Subcutaneous adipose tissue (tissue), 4 donors: ENCODE results near the gene INPP4B. TPM values are rescaled to one million over a fixed set of nuclear protein-coding genes. Genes with fewer than 3 reads are reported as not detected.

Source experiments
- total RNA-seq, 4 donors: library from RNA; depleted of rRNA; stranded (reverse); fragments of >200 nt; gene quantifications; one replicate each; pipeline ENCODE4 v1.1.0, GENCODE V29; 2016
- TF ChIP-seq, protein P1 (sequence below): fragments of 450-650 bp; IDR thresholded peaks from one replicate; pipeline ENCODE4 v1.5.1; 2016; ENCODE audit warnings: low read depth, mild to moderate bottlenecking, control low read depth, antibody characterized with exemption, moderate library complexity

INPP4B gene
- total RNA-seq, 4 donors from 2014 or later: 14.3 to 28.1 (median 24.6) TPM

DNA sequence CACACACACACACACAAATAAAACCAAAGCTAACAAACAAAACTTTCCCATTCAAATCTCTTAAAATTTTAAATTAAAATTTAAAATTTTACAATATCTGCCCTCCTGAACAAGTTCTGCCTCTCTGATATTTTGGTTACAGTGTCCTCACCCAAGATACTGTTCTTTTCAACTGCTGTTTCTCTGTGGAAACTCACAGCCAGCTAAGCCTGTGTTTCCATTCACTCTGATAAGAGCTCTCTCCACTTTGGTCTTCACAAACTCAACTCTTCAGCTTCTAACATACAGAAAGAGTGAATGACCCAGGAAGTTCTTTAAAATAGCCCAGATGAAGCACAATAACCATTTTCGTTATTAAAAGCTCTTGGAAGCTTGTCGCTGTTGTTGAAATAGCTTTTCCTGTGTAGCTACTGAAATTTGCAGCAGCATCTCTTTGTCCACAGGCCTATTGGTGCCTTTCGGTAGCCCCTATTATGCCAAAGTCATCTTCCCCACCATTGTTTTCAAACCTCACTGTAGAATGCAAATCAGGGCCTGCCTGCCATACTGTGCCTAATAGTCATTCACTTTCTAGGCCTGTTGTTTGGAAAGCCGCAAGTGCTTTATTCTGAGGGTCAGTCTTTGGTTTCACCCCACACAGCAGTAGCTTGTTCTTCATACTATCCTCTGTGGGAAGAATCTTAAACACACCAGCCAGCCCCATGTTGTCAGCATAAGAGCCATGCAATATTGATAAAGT lies 19.4 kb downstream of the INPP4B start:
- TF ChIP-seq, protein P1, sequence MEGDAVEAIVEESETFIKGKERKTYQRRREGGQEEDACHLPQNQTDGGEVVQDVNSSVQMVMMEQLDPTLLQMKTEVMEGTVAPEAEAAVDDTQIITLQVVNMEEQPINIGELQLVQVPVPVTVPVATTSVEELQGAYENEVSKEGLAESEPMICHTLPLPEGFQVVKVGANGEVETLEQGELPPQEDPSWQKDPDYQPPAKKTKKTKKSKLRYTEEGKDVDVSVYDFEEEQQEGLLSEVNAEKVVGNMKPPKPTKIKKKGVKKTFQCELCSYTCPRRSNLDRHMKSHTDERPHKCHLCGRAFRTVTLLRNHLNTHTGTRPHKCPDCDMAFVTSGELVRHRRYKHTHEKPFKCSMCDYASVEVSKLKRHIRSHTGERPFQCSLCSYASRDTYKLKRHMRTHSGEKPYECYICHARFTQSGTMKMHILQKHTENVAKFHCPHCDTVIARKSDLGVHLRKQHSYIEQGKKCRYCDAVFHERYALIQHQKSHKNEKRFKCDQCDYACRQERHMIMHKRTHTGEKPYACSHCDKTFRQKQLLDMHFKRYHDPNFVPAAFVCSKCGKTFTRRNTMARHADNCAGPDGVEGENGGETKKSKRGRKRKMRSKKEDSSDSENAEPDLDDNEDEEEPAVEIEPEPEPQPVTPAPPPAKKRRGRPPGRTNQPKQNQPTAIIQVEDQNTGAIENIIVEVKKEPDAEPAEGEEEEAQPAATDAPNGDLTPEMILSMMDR: no peak

DNA sequence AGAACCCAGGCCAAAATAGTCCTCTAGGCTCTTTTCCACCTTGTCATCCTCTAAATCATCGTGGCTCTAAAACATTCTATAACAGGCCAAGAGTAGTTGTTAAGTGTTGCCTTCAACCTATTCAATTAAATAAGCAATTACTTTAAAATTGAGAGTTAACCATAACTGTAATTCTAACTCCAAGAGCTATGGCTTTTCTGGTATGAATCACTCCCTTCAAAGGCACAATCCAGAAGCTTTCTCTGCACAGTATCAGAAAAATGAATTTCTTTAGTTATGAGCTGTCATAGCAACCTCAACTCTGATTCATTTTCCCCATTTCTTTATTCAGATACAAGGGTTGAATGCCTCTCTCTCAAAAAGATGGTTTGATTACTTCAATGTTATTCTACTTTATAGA lies 21.7 kb downstream of the INPP4B start:
- TF ChIP-seq, protein P1: no peak

DNA sequence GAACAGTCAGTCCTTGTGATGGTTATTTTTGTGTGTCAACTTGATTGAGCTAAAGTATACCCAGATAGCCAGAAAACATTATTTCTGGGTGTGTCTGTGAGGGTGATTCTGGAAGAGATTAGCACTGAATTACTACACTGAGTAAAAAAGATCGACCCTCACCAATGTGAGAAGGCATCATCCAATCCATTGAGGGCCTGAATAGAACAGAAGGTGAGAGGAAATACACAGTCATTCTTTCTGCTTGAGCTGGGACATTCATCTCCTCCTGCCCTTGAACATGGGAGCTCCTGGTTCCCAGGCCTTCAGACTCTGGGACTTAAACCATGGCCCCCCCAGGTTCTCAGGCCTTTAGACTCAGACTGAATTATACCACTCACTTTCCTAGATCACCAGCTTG lies 22.3 kb downstream of the INPP4B start:
- TF ChIP-seq, protein P1: no peak

DNA sequence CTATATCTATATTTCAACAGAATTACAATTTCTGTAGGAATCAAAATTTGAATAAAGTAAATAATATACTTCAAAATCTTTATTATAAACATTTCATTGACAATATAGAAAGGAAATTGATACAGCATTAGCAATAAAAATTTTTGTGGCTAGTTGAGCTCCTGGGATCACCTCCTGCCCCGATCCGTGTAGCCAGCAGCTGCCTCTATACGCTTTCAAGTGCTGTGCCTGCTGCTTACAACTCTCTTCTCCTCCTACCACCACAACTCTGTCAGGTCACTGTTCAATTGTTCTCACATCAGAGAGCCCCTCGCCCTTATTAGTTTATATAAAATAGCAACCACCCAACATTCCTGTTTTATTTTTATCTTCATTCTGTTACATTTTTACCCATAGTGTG lies 27.6 kb downstream of the INPP4B start:
- TF ChIP-seq, protein P1: no peak

DNA sequence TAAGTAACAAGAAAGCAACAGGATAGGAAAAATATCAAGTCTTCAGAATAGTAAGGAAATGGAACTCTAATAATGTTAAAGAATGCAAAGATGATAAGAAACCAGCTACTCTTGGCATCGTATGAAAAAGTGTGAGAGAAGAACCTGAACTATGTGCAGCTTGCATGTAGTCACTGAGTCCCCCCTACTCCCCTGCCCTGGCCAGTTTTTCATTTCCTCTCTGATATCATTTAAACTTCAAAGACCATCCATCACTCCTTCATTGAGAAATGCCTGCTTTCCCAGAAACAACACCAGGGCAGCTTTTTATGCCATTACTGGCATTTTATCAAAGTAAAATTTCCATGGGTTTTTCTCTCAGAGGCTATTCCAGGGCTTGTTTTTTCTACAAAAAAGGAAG lies 28.1 kb downstream of the INPP4B start:
- TF ChIP-seq, protein P1: no peak

DNA sequence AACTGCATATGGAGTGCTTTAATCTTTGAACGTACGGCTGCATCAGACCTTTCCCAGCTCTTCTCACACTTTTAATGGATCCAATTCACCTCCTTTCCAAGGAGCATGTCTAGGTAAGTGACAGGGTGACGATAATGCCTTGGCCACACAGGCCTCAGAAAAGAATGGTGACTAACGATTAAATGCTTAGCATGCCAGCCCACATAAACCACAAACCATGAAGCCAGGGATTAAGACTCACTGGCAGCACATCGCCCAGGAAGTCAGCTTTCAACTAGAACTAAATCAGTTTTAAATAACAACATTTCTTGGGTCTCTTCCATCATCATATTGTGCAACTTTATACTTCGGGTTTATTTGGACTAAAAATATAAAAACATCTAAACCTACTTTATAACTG lies 28.7 kb downstream of the INPP4B start:
- TF ChIP-seq, protein P1: no peak

DNA sequence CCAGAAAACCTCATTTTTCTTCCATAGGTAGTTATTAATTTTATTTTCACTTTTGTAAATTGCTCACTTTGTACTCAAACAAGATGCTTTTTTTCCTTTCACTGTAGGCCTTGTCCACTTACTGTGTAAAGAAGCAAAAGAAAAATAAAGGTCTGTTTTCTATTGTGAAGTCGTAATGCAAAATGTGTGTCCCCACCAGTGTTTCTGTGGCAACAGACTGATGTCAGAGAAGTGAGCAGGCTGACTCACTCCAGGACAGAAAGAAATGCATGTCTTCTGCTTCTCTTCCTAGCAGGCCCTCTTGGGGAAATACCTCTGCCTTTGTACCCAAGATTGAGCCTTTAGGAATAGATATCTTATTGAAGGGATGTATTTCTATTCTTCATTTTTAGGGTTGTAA lies 30.3 kb downstream of the INPP4B start:
- TF ChIP-seq, protein P1: no peak
